ENCODE data around the gene WDR45B.

WDR45B gene

GRCh38 chr17:82678265-82678891, 30.1 kb upstream of the WDR45B start:
- Histone ChIP-seq H3F3A (ENCODE audit: insufficient read depth) (peaks cover 18% of the 10 kb centered on the region), H3K4me3 (ENCODE audit: insufficient read depth, low read length, poor library complexity, severe bottlenecking) (peak overlapping the region; percentile 36), H3K9ac (ENCODE audit: low read length) (peak overlapping the region; percentile 50), H3K4me2 (ENCODE audit: low read depth, low read length, poor library complexity, severe bottlenecking) (peak overlapping the region; percentile 68), H4K20me1 (ENCODE audit: low read depth, low read length) (no peaks in the 10 kb centered on the region), H3K9me2 (replicated peaks; ENCODE audit: insufficient read depth, low read length) (no peaks in the 10 kb centered on the region), H3K36me3 (ENCODE audit: low read length) (no peaks in the 10 kb centered on the region), H3K9me3 (ENCODE audit: insufficient read depth, low read length) (no peaks in the 10 kb centered on the region), H3K27me3 (ENCODE audit: low read length) (no peaks in the 10 kb centered on the region), H3K79me2 (ENCODE audit: insufficient read depth, low read length) (no peaks in the 10 kb centered on the region), H3K27ac (ENCODE audit: low read depth, low read length) (peak overlapping the region; percentile 96), H2AFZ (ENCODE audit: low read depth, low read length, severe bottlenecking) (peak overlapping the region; percentile 76)
- TF ChIP-seq CTCF (IDR thresholded peaks at IDR 0.05; ENCODE audit: insufficient read depth, low read length, poor library complexity, severe bottlenecking) (no peak), EZH2phosphoT487 (conservative IDR thresholded peaks at IDR 0.05; ENCODE audit: low read length) (no peak)

- Histone ChIP-seq H3K27me3 (ENCODE audit: low read length) (no peaks in the 10 kb centered on the region), H3K27ac (ENCODE audit: low read depth, low read length) (peak overlapping the region; percentile 96), H3F3A (ENCODE audit: insufficient read depth) (peaks cover 12% of the 10 kb centered on the region), H3K4me2 (ENCODE audit: low read depth, low read length, poor library complexity, severe bottlenecking) (peak overlapping the region; percentile 68), H3K9me2 (replicated peaks; ENCODE audit: insufficient read depth, low read length) (no peaks in the 10 kb centered on the region), H3K4me3 (ENCODE audit: insufficient read depth, low read length, poor library complexity, severe bottlenecking) (no peak overlapping the region), H3K79me2 (ENCODE audit: insufficient read depth, low read length) (no peaks in the 10 kb centered on the region), H3K9me3 (ENCODE audit: insufficient read depth, low read length) (no peaks in the 10 kb centered on the region), H4K20me1 (ENCODE audit: low read depth, low read length) (no peaks in the 10 kb centered on the region), H2AFZ (ENCODE audit: low read depth, low read length, severe bottlenecking) (peak overlapping the region; percentile 76), H3K9ac (ENCODE audit: low read length) (peak overlapping the region; percentile 50), H3K36me3 (ENCODE audit: low read length) (no peaks in the 10 kb centered on the region)
- no peak for TF ChIP-seq CTCF (IDR thresholded peaks at IDR 0.05; ENCODE audit: insufficient read depth, low read length, poor library complexity, severe bottlenecking)
- no peak for TF ChIP-seq EZH2phosphoT487 (conservative IDR thresholded peaks at IDR 0.05; ENCODE audit: low read length)
These were observed 29.2 kb upstream of the WDR45B start for GRCh38 chr17:82677353-82677925.

GRCh38 chr17:82675476-82676245, 27.4 kb upstream of the WDR45B start:
- no peak overlapping the region for H2AFZ ChIP-seq (ENCODE audit: low read depth, low read length, severe bottlenecking)
- TF ChIP-seq EZH2phosphoT487 (conservative IDR thresholded peaks at IDR 0.05; ENCODE audit: low read length), result no peak
- no peak for TF ChIP-seq CTCF (IDR thresholded peaks at IDR 0.05; ENCODE audit: insufficient read depth, low read length, poor library complexity, severe bottlenecking)

More at GRCh38 chr17:82675476-82676245, 27.4 kb upstream of the WDR45B start:
- no peaks in the 10 kb centered on the region for H4K20me1 ChIP-seq (ENCODE audit: low read depth, low read length)
- H3K27ac ChIP-seq (ENCODE audit: low read depth, low read length), result no peak overlapping the region
- peaks cover 10% of the 10 kb centered on the region for H3F3A ChIP-seq (ENCODE audit: insufficient read depth)
- no peak overlapping the region for H3K4me2 ChIP-seq (ENCODE audit: low read depth, low read length, poor library complexity, severe bottlenecking)
- no peaks in the 10 kb centered on the region for H3K36me3 ChIP-seq (ENCODE audit: low read length)
- no peak overlapping the region for H3K9ac ChIP-seq (ENCODE audit: low read length)
- H3K9me2 ChIP-seq (replicated peaks; ENCODE audit: insufficient read depth, low read length), result no peaks in the 10 kb centered on the region
- H3K27me3 ChIP-seq (ENCODE audit: low read length), result no peaks in the 10 kb centered on the region
- H3K9me3 ChIP-seq (ENCODE audit: insufficient read depth, low read length), result no peaks in the 10 kb centered on the region
- no peaks in the 10 kb centered on the region for H3K79me2 ChIP-seq (ENCODE audit: insufficient read depth, low read length)
- no peak overlapping the region for H3K4me3 ChIP-seq (ENCODE audit: insufficient read depth, low read length, poor library complexity, severe bottlenecking)

Data from SU-DHL-6 (cell line).